ENCODE results near the gene ACOXL.

DNA sequence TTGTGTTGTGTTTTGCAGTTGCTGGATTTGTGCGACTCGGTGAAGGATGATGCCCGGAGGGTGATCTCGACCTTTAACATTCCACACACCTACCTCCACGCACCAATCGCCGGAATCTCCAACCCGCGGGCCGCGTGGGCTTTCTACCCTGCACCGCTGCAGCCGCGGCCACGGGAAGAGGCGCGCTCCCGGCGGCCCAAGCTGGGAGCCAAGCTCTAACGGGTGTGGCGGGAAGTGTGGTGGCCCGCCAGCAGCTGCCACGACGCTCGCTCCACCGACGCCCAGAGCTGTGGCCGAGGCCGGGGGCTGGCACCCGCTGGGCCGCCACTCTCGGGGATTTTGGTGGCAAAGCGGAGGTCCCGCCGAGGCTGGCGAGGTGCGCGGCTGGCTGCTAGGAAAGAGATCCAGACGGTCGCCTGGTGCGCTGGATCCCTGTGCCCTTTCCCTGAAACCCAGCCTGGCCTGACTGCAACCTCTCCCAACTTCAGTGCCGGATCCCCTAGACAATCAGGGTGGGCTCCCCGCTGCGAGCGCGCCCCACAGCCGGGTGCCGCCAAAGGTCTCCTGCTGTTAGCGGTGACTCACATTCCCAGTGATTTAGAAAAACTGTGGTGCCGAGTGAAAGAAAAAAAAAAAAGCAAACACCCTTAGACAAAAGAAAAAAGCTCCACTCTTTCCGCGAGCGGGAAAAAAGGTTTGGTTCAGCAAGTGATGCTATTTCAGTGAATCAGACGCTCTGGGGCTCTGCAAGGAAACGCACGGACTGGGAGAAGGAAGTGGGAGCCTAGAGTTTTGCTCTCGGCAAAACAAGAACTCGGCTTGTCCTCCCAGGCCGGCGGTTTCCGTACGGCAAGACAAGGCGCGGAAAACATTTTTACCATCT, 385.5 kb downstream of the ACOXL start:
- TF ChIP-seq POLR2A (IDR thresholded peaks at IDR 0.05), result no peak
- TF ChIP-seq, protein P1, sequence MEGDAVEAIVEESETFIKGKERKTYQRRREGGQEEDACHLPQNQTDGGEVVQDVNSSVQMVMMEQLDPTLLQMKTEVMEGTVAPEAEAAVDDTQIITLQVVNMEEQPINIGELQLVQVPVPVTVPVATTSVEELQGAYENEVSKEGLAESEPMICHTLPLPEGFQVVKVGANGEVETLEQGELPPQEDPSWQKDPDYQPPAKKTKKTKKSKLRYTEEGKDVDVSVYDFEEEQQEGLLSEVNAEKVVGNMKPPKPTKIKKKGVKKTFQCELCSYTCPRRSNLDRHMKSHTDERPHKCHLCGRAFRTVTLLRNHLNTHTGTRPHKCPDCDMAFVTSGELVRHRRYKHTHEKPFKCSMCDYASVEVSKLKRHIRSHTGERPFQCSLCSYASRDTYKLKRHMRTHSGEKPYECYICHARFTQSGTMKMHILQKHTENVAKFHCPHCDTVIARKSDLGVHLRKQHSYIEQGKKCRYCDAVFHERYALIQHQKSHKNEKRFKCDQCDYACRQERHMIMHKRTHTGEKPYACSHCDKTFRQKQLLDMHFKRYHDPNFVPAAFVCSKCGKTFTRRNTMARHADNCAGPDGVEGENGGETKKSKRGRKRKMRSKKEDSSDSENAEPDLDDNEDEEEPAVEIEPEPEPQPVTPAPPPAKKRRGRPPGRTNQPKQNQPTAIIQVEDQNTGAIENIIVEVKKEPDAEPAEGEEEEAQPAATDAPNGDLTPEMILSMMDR (IDR thresholded peaks at IDR 0.05), result no peak

Data from transverse colon (tissue), 3 donors.